ENCODE measurements around the gene CLDN14.

Gene CLDN14

DNA sequence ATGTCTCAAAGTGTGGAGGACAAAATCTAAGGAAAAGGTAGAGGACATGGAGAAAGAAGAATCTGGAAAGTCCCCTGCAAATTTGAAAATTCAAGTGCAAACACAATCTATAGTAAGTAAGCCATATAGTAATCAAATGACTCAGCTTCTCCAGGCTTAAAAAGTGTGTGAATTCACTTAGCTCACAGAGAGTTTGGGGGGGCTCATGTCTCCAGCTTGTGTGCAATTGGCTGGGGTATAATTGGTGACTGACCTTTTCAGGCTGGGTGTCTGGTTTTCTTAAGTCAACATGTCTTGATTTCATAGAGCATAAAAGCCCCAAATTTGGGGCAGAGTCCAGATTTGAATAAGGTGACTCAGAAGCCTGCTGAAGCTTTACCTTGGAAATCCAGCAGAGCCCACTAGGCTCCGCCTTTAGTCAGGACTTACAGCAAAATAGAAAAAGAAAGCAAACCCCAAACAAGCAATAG is 8.6 kb downstream of the CLDN14 start:
- no peak for DNase-seq (ENCODE audit: low spot score)

DNA sequence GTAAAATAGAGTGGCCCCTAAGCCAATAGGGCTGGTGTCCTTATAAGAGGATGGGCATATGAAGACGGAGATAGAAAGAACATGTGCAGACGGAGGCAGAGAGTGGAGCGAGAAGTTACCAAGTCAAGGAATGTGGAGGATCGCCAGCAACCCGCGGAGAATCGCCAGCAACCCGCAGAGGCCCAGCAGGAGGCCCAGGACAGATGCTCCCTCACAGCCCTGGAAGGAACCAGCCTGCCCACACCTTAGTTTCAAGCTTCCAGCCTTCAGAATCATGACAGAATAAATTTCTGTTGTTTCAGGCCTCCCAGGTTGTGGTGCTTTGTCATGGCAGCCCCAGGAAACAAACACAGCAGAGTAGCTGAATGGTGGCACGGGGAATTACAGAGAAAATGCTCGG is 9.6 kb downstream of the CLDN14 start:
- DNase-seq (ENCODE audit: low spot score), result no peak

DNA sequence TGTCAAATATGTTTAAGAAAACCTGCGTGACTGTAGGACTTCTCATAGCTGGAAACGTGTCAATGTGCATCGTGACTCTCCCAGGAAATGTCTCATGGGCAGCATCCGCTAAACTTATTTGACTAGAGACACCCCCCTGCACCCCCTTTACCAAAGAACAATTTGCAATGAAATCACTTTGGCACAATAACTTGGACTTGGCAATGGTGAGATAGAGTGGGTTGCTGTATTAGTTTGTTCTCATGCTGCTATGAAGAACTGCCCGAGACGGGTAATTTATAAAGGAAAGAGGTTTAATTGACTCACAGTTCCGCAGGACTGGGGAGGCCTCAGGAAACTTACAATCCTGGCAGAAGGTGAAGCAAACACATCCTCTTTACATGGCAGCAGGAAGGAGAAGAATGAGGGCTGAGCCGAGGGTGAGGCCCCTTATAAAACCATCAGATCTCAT is 13.8 kb downstream of the CLDN14 start:
- DNase-seq (ENCODE audit: low spot score), result no peak

DNA sequence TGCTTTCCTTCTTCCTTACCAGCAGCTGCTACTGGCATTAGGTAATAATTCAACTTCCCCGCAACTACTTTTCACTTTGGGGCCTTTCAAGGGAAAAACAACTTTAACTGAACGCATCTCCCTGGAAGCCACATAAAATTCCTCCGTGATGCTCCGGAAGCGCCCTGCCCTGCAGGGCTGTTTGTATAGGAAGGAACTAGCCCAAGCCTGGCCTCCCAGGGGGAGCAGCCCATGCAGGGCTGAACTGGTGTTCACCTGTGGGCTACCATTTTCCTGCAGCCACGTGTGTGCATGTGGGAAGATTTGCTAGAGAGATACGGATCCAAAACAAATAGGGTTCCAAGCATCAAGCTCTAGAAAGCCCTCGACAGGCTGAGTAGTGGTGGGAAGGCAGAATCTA is 14.4 kb downstream of the CLDN14 start:
- no peak for DNase-seq (ENCODE audit: low spot score)

DNA sequence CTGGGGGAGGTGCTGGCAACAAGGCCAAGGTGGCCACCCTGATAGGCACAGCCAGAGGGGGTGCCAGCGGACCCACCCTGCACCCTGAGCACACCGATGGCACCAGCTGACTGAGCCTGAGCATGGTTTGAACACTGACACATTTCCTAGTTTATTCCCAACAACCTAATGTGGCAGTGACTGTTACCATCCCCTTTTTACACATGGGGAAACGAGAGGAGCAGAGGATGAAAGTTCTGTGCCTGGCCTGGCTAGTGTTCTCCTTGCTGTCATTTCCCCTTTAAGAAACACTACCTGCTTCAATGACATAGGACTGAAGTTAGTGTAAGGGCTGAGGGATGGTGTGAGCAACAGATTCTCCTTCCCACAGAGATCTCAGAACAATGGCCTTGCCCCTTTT is 15.3 kb downstream of the CLDN14 start:
- DNase-seq (ENCODE audit: low spot score), result no peak

DNA sequence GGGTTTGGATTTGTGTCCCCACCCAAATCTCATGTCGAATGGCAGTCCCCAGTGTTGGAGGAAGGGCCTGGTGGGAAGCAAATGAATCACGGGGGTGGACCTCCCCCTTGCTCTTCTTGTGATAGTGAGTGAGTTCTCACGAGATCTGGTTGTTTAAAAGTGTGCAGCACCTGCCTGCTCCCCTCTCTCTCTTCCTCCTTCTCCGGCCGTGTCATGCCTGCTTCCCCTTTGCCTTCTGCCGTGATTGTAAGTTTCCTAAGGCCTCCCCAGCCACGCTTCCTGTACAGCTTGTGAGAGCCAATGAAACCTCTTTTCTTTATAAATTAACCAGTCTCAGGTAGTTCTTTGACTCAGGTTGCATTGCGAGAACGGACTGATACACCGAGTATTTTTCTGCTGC is 15.9 kb downstream of the CLDN14 start:
- DNase-seq (ENCODE audit: low spot score), result no peak

DNA sequence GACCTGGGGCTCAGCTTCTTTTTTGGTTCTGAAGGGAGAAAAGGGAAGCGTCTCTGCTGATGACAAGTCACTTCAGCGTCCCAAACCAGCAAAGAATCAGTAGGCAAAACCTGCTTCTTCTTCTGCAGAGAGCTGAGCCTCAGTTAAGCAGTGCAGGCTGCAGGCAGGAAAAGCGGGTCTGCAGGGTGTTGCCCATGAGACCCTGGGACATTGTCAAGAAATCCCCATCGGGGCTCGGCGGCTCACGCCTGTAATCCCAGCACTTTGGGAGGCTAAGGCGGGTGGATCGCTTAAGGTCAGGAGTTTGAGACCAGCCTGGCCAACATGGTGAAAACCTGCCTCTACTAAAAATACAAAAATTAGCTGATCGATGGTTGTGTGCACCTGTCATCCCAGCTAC is 16.7 kb downstream of the CLDN14 start:
- no peak for DNase-seq (ENCODE audit: low spot score)

DNA sequence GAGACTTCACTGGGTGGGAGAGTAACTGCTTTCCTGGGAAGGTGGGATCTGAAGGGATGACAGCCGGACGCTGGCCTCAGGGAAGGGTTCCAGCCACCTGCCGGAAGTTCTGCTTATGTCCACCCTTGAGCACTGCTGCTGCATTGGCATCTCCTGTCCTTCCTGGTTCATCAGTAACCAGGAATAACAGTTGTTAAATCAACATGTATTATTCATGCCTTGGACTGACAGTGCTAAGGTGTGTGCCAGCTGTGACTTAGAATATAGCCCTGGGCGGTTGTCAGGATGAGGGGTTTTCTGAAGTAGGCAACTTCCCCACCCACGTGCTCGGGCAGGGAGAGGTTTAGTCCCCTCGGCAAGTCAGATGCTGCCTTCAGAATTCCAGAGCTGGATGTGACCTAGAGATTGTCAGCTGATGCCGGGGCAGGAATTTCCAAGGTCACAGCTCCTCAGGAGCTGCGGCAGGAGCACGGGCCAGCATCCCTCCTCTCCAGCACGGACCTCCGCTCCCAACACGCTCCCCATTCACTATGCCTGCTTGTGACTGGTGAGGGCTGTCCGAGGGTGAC is 17.9 kb downstream of the CLDN14 start:
- no peak for DNase-seq (ENCODE audit: low spot score)

DNA sequence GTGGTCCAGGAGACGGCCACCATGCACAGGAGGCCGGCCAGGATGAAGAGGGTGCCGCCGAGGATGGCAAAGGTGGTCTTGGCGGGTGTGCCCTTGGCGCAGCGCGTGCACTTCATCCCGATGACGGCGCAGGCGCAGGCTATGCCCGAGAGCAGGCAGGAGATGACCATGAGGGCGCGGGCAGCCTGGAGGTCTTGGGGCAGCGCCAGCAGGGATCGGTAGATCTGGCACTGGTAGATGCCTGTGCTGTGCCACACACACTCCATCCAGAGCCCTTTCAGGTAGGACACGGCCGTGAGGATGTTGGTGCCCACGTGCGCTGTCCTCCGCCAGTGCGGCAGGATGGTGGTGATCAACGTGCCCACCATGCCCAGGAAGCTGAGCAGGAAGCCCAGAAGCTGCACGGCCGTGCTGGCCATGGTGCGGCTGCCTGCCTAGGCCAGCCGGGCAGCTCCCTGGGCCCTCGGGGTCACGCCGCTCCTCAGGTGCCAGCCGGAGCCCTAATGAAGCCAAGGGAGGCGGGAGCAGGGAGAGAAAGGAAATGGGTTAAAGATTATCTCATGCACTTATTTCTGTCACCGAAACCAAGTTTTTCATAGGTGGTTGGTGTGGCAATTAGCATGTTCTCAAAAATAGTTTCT is 18.5 kb downstream of the CLDN14 start:
- DNase-seq (ENCODE audit: low spot score), result no peak

DNA sequence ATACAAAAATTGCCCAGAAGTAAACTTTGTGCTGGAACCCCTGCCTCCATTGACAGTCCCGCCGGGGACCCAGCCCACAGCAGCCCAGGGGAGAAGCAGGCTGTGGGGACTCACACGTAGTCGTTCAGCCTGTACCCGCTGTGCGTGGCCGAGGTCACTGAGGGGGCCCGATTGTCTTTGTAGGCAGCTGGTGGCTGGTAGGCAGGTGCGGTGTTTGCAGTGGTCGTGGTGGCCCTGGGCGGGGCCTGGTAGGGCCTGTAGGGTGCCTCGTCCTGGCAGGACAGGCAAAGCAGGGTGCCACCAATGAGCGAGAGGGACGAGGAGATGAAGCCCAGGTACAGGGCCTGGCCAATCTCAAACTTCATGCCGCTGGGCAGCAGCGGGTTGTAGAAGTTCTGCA is 19.1 kb downstream of the CLDN14 start:
- no peak for DNase-seq (ENCODE audit: low spot score)

DNA sequence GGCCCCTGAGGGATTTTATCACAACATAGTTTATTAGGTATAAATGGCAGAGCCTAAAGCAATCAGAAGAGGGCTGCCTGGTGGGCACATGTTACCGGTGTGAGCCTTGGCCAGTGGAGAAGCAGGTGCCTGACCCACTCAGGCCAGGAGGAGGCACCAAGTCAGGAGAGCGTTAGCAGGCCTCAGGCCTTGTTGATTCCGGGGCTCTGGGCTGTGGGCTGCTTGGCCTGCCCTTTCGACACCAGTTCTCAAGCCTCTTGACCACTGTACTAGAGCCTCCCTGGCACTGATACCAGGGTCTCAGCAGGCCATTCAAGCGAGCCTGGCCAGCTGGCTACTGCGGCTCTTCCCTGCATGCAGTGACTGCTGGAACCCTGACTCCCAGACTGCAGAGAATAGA is 20.8 kb downstream of the CLDN14 start:
- no peak for DNase-seq (ENCODE audit: low spot score)

DNA sequence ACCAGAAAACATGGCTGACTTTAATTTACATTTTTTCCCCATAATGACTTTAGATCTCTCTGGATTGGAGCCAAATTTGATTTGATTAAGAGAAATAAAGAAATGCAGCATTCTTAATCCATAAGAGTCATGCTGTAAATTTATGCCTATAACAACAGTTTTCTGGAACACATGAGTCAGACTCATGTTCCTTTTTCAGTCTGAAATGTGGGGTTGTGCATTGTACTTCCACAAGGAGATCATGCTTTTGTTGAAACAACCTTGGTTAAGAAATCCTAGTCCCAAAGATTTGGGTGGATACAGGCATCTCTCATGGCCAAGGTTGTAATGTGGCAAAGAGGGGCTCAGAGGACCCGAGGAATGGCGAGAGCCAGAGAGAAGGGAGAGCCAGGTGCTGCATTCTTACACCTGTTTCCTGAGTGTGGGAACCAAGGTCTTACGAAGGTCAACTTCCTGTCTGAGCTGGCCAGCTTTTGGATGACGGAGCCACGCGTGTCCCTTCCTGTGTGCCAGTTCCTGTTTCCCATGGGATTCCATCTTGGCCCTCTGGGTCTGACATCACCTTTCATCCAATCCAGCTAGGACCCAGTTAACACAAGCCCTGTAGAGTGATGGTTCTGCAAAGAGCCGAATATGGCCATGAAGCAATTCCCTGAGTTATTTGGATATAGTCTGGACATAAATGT is 23.1 kb downstream of the CLDN14 start:
- DNase-seq (ENCODE audit: low spot score), result no peak

DNA sequence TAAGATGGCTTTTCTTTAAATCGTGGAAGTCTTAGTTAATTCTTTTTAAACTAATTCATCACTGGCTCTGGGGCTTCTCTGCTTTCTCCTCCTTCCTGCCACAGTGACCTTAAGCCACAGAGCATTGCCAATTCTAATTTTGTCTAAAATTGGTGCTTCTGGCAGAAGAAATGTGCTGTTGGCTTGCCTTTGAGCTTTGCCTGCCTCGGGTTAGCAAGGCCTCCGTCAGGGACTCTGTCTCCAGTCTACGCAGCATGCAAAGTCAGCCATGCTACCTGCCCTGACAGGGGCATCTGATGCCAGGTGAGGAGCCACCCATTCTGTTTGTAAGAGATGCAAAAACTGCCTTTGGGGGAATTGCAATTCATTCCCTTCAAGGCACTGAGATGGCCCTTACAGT is 25.2 kb downstream of the CLDN14 start:
- DNase-seq (ENCODE audit: low spot score), result no peak

DNA sequence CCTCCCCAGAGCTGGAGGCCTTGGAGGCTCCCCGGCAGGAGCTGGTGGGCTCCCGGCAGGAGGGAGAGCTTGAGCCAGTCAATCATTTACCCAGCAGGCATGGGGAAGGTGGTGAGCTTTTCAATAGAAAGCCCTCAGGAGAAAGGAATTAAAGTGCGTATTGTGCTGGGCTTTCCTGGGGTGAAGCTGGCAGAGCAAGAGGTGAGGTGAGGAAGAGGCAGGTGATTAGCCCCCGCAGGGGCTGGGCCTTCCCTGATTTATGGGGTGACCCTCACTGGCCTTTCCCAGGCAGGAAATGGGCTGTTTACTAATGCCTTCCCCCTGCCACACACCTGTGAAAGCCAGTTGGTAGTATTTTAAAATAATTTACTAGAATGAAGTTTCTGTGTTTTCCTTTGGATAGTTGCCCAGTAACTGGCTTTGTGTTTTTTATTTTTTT is 25.8 kb downstream of the CLDN14 start:
- DNase-seq (ENCODE audit: low spot score), result no peak

DNA sequence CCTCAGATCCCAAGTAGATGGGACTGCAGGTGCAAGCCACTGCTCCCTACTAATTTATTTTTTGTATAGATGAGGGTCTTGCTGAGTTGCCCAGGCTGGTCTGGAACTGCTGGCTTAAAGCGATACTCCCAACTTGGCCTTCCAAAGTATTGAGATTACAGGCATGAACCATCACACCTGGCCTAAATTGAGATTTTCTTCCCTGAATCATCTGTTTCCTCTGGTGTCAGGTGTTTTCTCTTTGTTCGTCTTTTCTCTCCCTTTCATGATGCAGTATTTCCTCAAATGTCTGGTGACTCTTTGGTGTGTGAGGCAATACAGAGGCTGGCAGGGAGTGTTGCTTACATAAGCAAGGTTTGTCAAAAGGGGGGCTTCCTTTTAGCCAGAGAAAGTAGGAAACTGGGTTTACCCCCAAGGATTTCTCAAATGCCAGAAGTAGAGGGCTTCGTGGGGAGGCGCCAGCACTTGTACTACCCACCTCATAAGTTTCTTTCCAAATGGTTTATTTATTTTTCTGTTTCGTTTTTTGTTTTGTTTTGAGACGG is 27.6 kb downstream of the CLDN14 start:
- DNase-seq (ENCODE audit: low spot score), result no peak

DNA sequence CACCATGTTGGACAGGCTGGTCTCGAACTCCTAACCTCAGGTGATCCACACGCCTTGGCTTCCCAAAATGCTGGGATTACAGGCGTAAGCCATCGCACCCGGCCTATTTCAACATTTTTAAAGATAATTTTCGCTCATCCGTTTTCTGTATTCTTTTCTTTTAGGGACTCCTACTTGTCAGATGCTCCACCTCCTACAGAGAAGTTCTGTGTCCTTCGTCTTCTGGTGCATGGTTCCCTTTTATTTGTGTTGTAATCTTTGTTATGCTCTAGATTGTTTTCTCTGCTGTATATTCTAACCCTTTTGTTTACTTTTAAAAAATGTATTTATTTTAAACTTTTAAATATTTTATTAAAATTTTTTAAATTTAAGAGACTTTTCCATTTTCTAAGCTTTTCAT is 28.4 kb downstream of the CLDN14 start:
- no peak for DNase-seq (ENCODE audit: low spot score)

DNA sequence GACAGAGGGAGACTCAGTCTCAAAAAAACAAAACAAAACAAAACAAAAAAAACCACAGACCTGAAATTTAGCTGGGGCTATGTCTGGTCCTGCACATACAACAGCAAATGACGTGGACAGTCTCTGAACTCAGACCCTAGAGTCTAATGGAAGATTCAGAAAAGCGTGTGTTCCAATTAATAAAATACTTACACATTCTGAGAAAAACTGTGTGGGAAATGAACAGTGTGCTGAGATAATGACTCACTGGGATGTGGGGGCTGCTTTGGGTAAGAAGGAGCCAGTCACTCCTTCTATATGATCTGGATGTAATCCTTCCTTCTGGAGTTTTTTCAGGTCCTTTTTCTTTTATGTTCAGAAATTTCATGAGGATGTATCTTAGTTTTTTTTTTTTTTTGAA is 29.4 kb downstream of the CLDN14 start:
- DNase-seq (ENCODE audit: low spot score), result no peak

DNA sequence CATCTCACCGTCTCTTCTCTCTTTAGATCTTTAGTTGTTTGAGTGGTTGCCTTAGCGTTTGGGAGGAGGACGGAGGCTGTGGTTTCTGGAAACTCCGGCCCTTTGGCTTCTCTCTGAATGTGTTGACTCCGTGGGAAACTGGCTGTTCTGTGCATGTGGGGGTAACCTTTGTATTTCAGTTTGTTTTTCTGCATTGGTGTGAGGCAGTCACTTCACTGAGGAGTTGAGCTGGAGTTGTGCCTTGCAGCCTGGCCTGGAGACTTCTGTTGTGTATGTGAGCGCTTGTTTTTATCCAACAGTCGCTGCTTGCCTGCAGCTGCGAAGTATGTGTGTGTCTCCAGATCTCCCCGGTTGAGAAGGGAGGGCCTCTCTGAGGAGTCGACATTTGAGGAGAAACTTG is 33.6 kb downstream of the CLDN14 start:
- no peak for DNase-seq (ENCODE audit: low spot score)

DNA sequence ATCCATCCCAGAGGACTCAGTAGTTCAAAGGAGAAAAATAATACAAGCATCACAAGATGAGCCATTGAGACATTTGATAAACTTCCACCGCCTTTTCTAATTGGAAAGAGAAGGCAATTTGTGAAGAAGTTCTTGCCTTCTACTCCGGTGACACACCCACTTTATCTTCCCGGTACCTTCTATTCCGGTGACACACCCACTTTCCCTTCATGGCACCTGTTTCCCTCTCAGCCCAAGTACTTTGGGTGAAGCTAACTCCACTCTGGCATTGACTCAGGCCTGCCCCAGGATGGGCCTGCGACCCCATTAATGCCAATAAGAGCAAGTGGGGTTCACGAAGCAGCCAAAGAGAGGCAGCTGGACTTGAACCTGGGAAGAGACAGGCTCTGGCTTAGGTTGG is 38.2 kb downstream of the CLDN14 start:
- no peak for DNase-seq (ENCODE audit: low spot score)

DNA sequence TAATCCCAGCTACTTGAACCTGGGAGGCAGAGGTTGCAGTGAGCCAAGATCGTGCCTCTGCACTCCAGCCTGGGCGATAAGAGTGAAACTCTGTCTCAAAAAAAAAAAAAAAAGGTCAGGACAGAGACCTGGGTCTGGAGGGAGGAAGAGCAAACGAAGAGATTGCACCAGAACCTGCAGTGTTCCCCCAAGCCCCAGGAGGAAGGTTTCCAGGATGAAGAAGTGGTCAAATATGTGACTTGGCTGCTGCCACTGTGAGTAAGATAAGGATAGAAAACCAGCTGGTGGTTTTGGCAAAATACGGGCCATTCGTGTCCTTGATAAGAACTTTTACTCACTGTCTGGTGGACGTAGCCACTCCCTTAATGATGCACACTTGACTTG is 42.2 kb downstream of the CLDN14 start:
- no peak for DNase-seq (ENCODE audit: low spot score)

DNA sequence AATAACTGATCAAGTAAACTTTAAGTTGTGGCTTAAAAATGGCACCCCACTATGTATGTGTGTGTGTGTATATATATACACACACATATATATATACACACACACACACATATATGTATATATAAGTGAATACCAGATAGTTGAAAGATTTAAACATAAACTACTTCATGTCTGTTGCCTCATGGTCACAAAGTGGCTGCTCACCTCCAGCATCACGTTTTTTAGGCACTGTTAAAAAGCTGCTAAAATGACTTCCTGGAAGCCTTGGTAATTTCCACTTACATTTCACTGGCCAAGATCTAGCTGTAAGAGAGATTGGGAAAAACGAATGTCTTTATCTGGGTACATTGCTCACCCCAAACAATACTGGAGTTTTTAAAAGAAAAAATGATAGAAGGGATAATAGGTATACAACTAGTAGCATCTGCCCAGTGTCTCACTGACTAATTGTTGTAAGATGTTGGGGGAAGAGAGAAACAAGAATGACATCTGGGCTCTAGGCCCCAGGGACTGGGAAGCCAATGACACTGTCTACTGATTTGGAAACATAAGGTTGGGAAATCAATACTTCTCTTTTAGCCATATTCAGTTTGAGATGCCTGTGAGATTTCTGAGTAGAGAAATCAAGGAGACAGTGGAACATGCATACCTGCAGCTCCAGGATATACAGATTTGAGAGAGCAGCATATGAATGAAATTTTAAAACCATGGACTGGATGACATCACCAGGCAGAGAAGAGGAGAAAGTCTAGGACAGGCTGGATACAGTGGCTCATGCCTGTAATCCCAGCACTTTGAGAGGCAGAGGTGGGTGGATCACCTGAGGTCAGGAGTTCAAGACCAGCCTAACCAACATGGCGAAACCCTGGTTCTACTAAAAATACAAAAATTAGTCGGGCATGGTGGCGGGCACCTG is 42.8 kb downstream of the CLDN14 start:
- no peak for DNase-seq (ENCODE audit: low spot score)

DNA sequence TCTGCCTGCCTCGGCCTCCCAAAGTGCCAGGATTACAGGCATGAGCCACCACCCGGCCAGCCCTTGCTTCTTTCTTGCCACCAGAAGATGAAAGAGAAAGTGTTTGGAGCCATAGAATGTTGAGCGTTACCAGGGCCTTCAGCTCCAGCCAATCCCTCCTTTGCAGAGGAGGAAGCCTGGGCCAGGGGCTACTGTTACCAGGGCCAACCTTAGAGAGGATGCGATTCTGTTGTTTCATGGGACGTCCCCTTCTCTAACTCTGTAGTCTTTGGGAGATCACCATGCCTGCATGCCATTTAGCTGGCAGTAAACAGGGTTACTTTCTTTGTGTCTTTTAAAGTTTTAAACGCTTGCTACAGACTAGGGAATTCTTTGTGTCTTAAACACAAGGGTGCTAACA is 45.8 kb downstream of the CLDN14 start:
- no peak for DNase-seq (ENCODE audit: low spot score)
